GDM1 (cell line): ENCODE data around the gene PPP2R5B.
A peak's percentile ranks its signal among the peaks of the same experiment; 100 is the strongest.

Experiments used
- DNase-seq: peaks from one replicate; lab custom pipeline; 2025; lab: John Stamatoyannopoulos, UW

The PPP2R5B gene

GRCh38 chr11:64908766-64909165, 15.7 kb upstream of the PPP2R5B start:
- no peak for DNase-seq

- no peak for DNase-seq
Measured at GRCh38 chr11:64909653-64910343, 14.7 kb upstream of the PPP2R5B start.

- no peak for DNase-seq
Measured at GRCh38 chr11:64910451-64911093, 13.9 kb upstream of the PPP2R5B start.

- DNase-seq = no peak
Measured at GRCh38 chr11:64911142-64911541, 13.3 kb upstream of the PPP2R5B start.

- no peak for DNase-seq
Measured at GRCh38 chr11:64911689-64912088, 12.8 kb upstream of the PPP2R5B start.

GRCh38 chr11:64913171-64913727, 11.2 kb upstream of the PPP2R5B start:
- no peak for DNase-seq

- no peak for DNase-seq
Measured at GRCh38 chr11:64914123-64914522, 10.4 kb upstream of the PPP2R5B start.

GRCh38 chr11:64915376-64915887, 9.1 kb upstream of the PPP2R5B start:
- DNase-seq = no peak

GRCh38 chr11:64916040-64916774, 8.3 kb upstream of the PPP2R5B start:
- no peak for DNase-seq

GRCh38 chr11:64916775-64917662, 7.5 kb upstream of the PPP2R5B start, which contains the start of gene ATG2A:
Gene ATG2A (minus strand): TSS chr11:64917209. CDS start chr11:64917135, 74 bp downstream.
- DNase-seq = peak; percentile 99

GRCh38 chr11:64917663-64917995, 6.9 kb upstream of the PPP2R5B start:
- no peak for DNase-seq

GRCh38 chr11:64918017-64918416, 6.5 kb upstream of the PPP2R5B start:
- DNase-seq = no peak

- DNase-seq = no peak
Measured at GRCh38 chr11:64919627-64920026, 4.9 kb upstream of the PPP2R5B start.

- DNase-seq = no peak
Measured at GRCh38 chr11:64920124-64920523, 4.4 kb upstream of the PPP2R5B start.

- DNase-seq = no peak
Measured at GRCh38 chr11:64921384-64921783, 3.1 kb upstream of the PPP2R5B start.

- DNase-seq = no peak
Measured at GRCh38 chr11:64923151-64923661, 1.3 kb upstream of the PPP2R5B start.

- no peak for DNase-seq
Measured at GRCh38 chr11:64924910-64925284, 408 bp downstream of the PPP2R5B start.

- DNase-seq = no peak
Measured at GRCh38 chr11:64925536-64926436, 1.3 kb downstream of the PPP2R5B start.

- DNase-seq = no peak
Measured at GRCh38 chr11:64926689-64927088, 2.2 kb downstream of the PPP2R5B start.

GRCh38 chr11:64928957-64929356, 4.5 kb downstream of the PPP2R5B start:
- DNase-seq = no peak
